ENCODE results near the gene BANF2. TPM values are rescaled to one million over a fixed set of nuclear protein-coding genes. Genes with fewer than 3 reads are reported as not detected.
A peak's percentile ranks its signal among the peaks of the same experiment; 100 is the strongest.

The BANF2 gene
- total and polyA plus RNA-seq, 2 of the 13 experiments (the other 11 are each of a cell fraction or from before 2014, with no cell fraction given): 0.35 TPM; not detected in 1

- H3K4me1 ChIP-seq (ENCODE audit: insufficient read depth, low read length): peaks cover 52% of the 10 kb centered on the region
- DNase-seq (ENCODE audit: low spot score) (no peak), FAIRE-seq (no peak), ATAC-seq (no peak)
- TF ChIP-seq CCDC6 (CRISPR knock-in tag; IDR thresholded peaks at IDR 0.05): no peak
- TF ChIP-seq MNT (IDR thresholded peaks at IDR 0.05): no peak
- peak; percentile 56; the same call in 1 of the 2 replicates for TF ChIP-seq RBFOX2 (IDR thresholded peaks at IDR 0.05; ENCODE audit: low read depth, low read length)
- TF ChIP-seq PBX2 (CRISPR knock-in tag; IDR thresholded peaks at IDR 0.05): no peak
- peak; percentile 96 for TF ChIP-seq RBM22 (optimal IDR thresholded peaks at IDR 0.05; ENCODE audit: low read length)
- TF ChIP-seq POLR2AphosphoS5 (IDR thresholded peaks at IDR 0.05; ENCODE audit: low read depth, low read length): peak; percentile 29; the same call in 1 of the 2 replicates
- peak; percentile 68; the same call in 1 of the 2 replicates for TF ChIP-seq SMYD3 (CRISPR knock-in tag; IDR thresholded peaks at IDR 0.05)
- TF ChIP-seq TMF1 (CRISPR knock-in tag; IDR thresholded peaks at IDR 0.05; ENCODE audit: low read depth): no peak
- TF ChIP-seq POLR2A (IDR thresholded peaks at IDR 0.05; ENCODE audit: insufficient read depth in 1 of 2, low read depth in 2 of 2, low read length in 2 of 2): peak in 1 of 2 experiments; percentile 3; a peak in 1 of 4 replicates
- in situ Hi-C loops (cut with HindIII; ENCODE audit: extremely low pct_ligation_motif_present, low pct_unique_long_range_greater_than_20kb): no loop called here
- intact Hi-C loops (cut with micrococcal nuclease; ENCODE audit: unreplicated experiment): no loop called here
- H3K36me3 ChIP-seq (replicated peaks in 1 of 2; ENCODE audit: control insufficient read depth in 1 of 2, insufficient read depth in 2 of 2, low read length in 2 of 2): peaks cover 27 to 93% of the 10 kb centered on the region in 2 experiments
- no peak overlapping the region for H3K4me2 ChIP-seq (ENCODE audit: low read depth, low read length)
- WGBS (ENCODE audit: low lambda C conversion rate): 95% methylated on average over 12 of the region's 12 CpGs
- H3K9ac ChIP-seq (ENCODE audit: insufficient read depth, low read depth, low read length): no peak overlapping the region
- no peaks in the 10 kb centered on the region for H3K27me3 ChIP-seq (ENCODE audit: control insufficient read depth in 1 of 2, insufficient read depth in 2 of 2, low read length in 2 of 2)
- H3K27ac ChIP-seq (ENCODE audit: extremely low read length, insufficient read depth, low read length): no peak overlapping the region
- BruUV-seq (replicated peaks): no TSS peak
- peaks cover 100% of the 10 kb centered on the region for H3K79me2 ChIP-seq (ENCODE audit: insufficient read depth, low read length)
- ChIA-PET POLR2A (no interaction called here), CTCF (ENCODE audit: low intra/inter-chr PET ratio, low total read pairs) (no interaction called here)
- no peak overlapping the region for H3K4me3 ChIP-seq (replicated peaks in 1 of 3; ENCODE audit: insufficient read depth in 1 of 3, low read depth in 2 of 3, low read length in 3 of 3)
- H4K20me1 ChIP-seq (ENCODE audit: insufficient read depth, low read length): peaks cover 99% of the 10 kb centered on the region
- no peak overlapping the region for H2AFZ ChIP-seq (ENCODE audit: low read length)
- H3K9me3 ChIP-seq (ENCODE audit: low read length): no peaks in the 10 kb centered on the region
Measured at GRCh38 chr20:17669306-17669931, 30.3 kb upstream of the BANF2 start.

All from HepG2 (cell line).